NCI-H1694 (cell line): ENCODE data around the gene EPN3.

Source experiments
- DNase-seq: peaks from one replicate; lab custom pipeline; 2025; lab: John Stamatoyannopoulos, UW

The EPN3 gene

GRCh38 chr17:50589095-50589705 is 56.7 kb downstream of the EPN3 start:
- no peak for DNase-seq

DNA sequence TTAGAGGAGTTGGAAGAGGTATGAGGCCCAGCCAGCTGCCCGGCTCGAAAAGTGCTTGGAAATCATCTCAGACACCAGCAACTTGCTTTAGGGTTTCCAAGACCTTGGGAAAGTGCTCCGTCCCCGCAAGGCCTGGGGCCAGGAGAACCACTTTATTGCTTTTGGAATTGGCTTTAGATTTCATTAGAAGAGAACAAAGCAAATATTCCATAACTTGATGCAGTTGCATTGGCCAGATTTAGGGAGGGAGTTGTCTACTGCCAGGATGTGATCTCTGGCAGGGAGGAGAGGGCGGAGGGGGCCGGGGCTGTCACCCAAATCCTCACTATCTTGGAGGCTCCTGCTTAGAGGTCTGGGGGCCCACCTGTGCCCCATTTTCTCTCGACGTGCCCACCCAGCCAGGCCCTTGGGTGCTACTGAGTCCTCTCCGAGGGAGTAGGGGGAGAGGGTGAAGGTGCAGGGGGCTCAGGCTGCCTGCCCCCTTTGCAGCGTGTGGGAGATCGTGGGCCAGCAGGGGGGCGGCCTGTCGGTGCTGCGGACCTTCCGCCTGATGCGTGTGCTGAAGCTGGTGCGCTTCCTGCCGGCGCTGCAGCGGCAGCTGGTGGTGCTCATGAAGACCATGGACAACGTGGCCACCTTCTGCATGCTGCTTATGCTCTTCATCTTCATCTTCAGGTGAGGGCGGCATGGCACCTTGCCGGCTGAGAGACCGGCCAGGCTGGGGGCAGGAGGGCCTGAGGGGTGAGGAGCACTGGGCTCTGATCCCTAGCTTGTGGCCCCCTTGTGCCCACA is 58.6 kb downstream of the EPN3 start:
- DNase-seq = no peak

DNA sequence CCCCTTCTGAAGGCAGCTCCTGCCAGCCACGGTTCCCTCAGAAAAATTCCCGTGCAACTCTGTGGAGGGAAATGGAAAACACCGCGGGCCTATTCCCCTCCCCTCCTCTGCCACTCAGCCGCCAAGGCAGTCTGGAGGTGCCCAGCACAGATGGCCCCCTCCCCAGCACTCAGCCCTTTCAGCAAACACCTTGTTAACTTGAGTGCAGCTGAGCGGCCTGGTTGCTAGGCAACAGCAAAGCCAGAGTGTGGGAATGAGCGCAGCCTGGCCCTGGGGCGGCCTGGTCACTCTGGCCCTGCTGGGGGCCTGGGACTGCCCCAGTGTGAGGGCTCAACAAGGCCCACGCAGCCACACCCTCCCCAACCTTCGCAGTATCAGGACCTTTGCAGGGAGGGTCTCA is 60.8 kb downstream of the EPN3 start:
- DNase-seq = peak; percentile 51
